PFSK-1 (cell line): ENCODE results near the gene DENND2D.

Source experiments
- POLR2AphosphoS5 ChIP-seq: IDR thresholded peaks from 2 replicates; pipeline ENCODE4 v1.6.1; 2012; ENCODE audit warnings: low read depth, mild to moderate bottlenecking, control low read depth, low read length, moderate library complexity
- SIN3A ChIP-seq: IDR thresholded peaks from 2 replicates; pipeline ENCODE4 v1.6.1; 2012; ENCODE audit warnings: mild to moderate bottlenecking, low read length, moderate library complexity, borderline replicate concordance; ENCODE audit not compliant: insufficient read depth
- TAF1 ChIP-seq: IDR thresholded peaks from 2 replicates; pipeline ENCODE4 v1.6.1; 2012; ENCODE audit warnings: low read length, control low read depth, borderline replicate concordance; ENCODE audit not compliant: insufficient read depth
- TF ChIP-seq, protein P1 (sequence below), 2 experiments: IDR thresholded peaks; 2 replicates each; pipeline versions ENCODE4 v1.6.1 to v1.8.0; 2011 to 2012; ENCODE audit warnings: low read depth in 2 of 2, low read length in 2 of 2, control low read depth in 1 of 2, inconsistent platforms in 1 of 2, mild to moderate bottlenecking in 1 of 2, moderate library complexity in 1 of 2; ENCODE audit not compliant: insufficient read depth in 1 of 2

DNA sequence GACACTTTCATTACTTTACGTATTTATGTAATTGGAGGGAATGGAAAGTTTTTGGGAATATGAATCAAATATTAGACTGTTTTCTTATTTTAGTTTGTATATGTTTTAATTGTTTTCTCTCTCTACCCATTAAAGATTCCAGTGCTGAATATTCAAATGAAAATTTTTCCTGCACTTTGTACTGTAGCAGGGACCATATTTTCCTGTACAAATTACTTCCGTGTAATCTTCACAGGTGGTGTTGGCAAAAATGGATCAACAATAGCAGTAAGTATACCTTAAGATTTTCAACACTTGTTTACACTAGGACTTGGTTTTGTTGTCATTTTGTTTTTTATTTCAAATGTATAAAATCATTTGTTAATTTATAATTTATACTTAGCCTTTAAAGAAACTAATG, 18.4 kb downstream of the DENND2D start:
- TF ChIP-seq, protein P1, sequence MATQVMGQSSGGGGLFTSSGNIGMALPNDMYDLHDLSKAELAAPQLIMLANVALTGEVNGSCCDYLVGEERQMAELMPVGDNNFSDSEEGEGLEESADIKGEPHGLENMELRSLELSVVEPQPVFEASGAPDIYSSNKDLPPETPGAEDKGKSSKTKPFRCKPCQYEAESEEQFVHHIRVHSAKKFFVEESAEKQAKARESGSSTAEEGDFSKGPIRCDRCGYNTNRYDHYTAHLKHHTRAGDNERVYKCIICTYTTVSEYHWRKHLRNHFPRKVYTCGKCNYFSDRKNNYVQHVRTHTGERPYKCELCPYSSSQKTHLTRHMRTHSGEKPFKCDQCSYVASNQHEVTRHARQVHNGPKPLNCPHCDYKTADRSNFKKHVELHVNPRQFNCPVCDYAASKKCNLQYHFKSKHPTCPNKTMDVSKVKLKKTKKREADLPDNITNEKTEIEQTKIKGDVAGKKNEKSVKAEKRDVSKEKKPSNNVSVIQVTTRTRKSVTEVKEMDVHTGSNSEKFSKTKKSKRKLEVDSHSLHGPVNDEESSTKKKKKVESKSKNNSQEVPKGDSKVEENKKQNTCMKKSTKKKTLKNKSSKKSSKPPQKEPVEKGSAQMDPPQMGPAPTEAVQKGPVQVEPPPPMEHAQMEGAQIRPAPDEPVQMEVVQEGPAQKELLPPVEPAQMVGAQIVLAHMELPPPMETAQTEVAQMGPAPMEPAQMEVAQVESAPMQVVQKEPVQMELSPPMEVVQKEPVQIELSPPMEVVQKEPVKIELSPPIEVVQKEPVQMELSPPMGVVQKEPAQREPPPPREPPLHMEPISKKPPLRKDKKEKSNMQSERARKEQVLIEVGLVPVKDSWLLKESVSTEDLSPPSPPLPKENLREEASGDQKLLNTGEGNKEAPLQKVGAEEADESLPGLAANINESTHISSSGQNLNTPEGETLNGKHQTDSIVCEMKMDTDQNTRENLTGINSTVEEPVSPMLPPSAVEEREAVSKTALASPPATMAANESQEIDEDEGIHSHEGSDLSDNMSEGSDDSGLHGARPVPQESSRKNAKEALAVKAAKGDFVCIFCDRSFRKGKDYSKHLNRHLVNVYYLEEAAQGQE (IDR thresholded peaks at IDR 0.05; ENCODE audit: insufficient read depth in 1 of 2, low read depth in 2 of 2, low read length in 2 of 2) = no peak
- TF ChIP-seq POLR2AphosphoS5 = no peak
- TF ChIP-seq SIN3A = no peak
- TF ChIP-seq TAF1 = no peak
